Heart right ventricle (tissue), 16 donors: ENCODE data around the gene GPR15LG. TPM values are rescaled to one million over a fixed set of nuclear protein-coding genes. Genes with fewer than 3 reads are reported as not detected.

Experiments
- ATAC-seq, 8 donors: fragments of 200-7000 bp; cut with Tn5 transposase; one replicate each; pipeline ENCODE4 v1.9.1; 2020; ENCODE audit warnings: mild to moderate bottlenecking in 8 of 8, moderate library complexity in 8 of 8, moderate number of reproducible peaks in 1 of 8
- DNase-seq, 2 donors: peaks; one replicate each; pipeline ENCODE4 v3.0.0-alpha.2; 2020
- H3K27ac ChIP-seq, 10 donors: fragments of 200-600 bp; sonication (generic) in 2 of 10; one replicate each; pipeline versions ENCODE4 v1.5.0 to v1.8.0; 2020 to 2022; ENCODE audit warnings: mild to moderate bottlenecking in 3 of 10
- H3K27me3 ChIP-seq, 7 donors: fragments of 200-600 bp; one replicate each; pipeline ENCODE4 v1.8.0; 2021 to 2022; ENCODE audit warnings: mild to moderate bottlenecking in 2 of 7
- H3K36me3 ChIP-seq, 9 donors: fragments of 200-600 bp; sonication (generic) in 1 of 9; one replicate each; pipeline versions ENCODE4 v1.5.0 to v1.8.0; 2020 to 2022; ENCODE audit warnings: mild to moderate bottlenecking in 2 of 9
- H3K4me1 ChIP-seq, 9 donors: fragments of 200-600 bp; sonication (generic) in 1 of 9; one replicate each; pipeline versions ENCODE4 v1.5.0 to v1.8.0; 2020 to 2022; ENCODE audit warnings: mild to moderate bottlenecking in 4 of 9
- H3K4me3 ChIP-seq, 10 donors: fragments of 200-600 bp; sonication (generic) in 2 of 10; one replicate each; pipeline versions ENCODE4 v1.5.0 to v1.8.0; 2020 to 2022; ENCODE audit warnings: mild to moderate bottlenecking in 7 of 10, moderate library complexity in 2 of 10
- H3K9me3 ChIP-seq, 11 donors: fragments of 200-600 bp in 10 of 11; sonication (generic) in 2 of 11; one replicate each; pipeline versions ENCODE4 v1.5.0 to v1.8.0; 2013 to 2022; ENCODE audit warnings: mild to moderate bottlenecking in 2 of 11, control low read depth in 1 of 11, moderate library complexity in 1 of 11
- CTCF ChIP-seq, 9 donors: fragments of 200-600 bp; sonication (generic) in 2 of 9; IDR thresholded peaks; one replicate each; pipeline versions ENCODE4 v1.5.0 to v1.8.0; 2021 to 2022; ENCODE audit warnings: antibody characterized with exemption in 9 of 9, mild to moderate bottlenecking in 5 of 9, moderate library complexity in 1 of 9
- WGBS, 2 donors: extraction: QIAGEN DNeasy Blood & Tissue Kit; methylation state at CpG; one replicate each; pipeline ENCODE4 v1.1.7; 2013; ENCODE audit warnings: inconsistent platforms in 1 of 2; 5-methylcytosine and 5-hydroxymethylcytosine counted together
- intact Hi-C, 10 donors: fragments of 100-400 bp; cut with DNase I; formaldehyde crosslinking; loops; one replicate each; pipeline versions ENCODE4 v1.11.1 to v1.14.2; 2022
- polyA plus RNA-seq, 2 donors: library from polyadenylated mRNA; stranded (reverse); fragments of 200-250 nt; gene quantifications; one replicate each; pipeline ENCODE4 v1.2.3, GENCODE V29; 2013
- total RNA-seq, 10 donors: library from RNA; stranded (reverse); fragmentation: NEBNext Ultra II Directional in 3 of 10; extraction: Animal tissue kit (Norgen Biotek cat#: 25700) in 3 of 10; gene quantifications; one replicate each; pipeline versions ENCODE4 v1.2.1 to v1.2.4, GENCODE V29; 2021 to 2023
- donor health status: Arrhythmogenic right ventricular cardiomyopathy.
- donor health status: ischemic (EF 13 %, LVEDD 7.1; RV severe dilation, severe dysfunction).
- donor health status: healthy with polysubstance abuse.
- donor health status: DM: no; HTN: yes; CAD: no.
- donor health status: DM: no; HTN: no; CAD: no.
- donor health status: ischemic (EF 25% LVEDD 6.9; RV normal size, moderate dysfunction).
- donor health status: ischemic (EF 25% LVEDD 5.7; RV mildly dilated, moderate dysfunction).
- donor health status: healthy.
- donor health status: DM: yes; HTN: yes; CAD: no.
- donor health status: Ischemic cardiomyopathy.
- donor health status: ischemic (EF 35%, LVEDD 5.7; RV mildly dilated, moderate dysfunction).
- donor health status: nonischemic (EF 11% LVEDD 7.7; RV severe dilation, severe dysfunction).
- donor health status: DM: yes; HTN: yes; CAD: no.
- donor health status: PGD.
- donor health status: ischemic (EF 29% LVEDD 5.4; RV normal size, mild dysfunction).
- donor health status: nonischemic (EF 23%, LVEDD 6.1; RV moderate dilation, normal function).

GPR15LG gene
- total and polyA plus RNA-seq, 12 donors = not detected

- intact Hi-C loops = no loop called here
These were observed 20.9 kb downstream of the GPR15LG start, which contains the start of gene CDHR1 for GRCh38 chr10:84194424-84195043. Gene CDHR1, plus strand, starts transcription at chr10:84194537. Its CDS starts 224 bp downstream, at chr10:84194761.

GRCh38 chr10:84195044-84195830 is 21.6 kb downstream of the GPR15LG start:
- ATAC-seq (peak in 1 of 8 donors; percentile 6), DNase-seq (no peak)
- intact Hi-C loops = no loop called here
- TF ChIP-seq CTCF (IDR thresholded peaks at IDR 0.05) = no peak
- WGBS, 2 donors = 18 to 20% methylated on average over 43 of the region's 43 CpGs
- no peaks in the 10 kb centered on the region for H3K9me3 ChIP-seq
- peaks cover 10 to 57% (median 45%) of the 10 kb centered on the region in 7 donors for H3K27me3 ChIP-seq
- H3K4me1 ChIP-seq = peaks cover 4 to 28% (median 12%) of the 10 kb centered on the region in 9 donors
- peak overlapping the region; percentile 32 to 61 (median 50) for H3K4me3 ChIP-seq
- H3K36me3 ChIP-seq = no peaks in the 10 kb centered on the region
- no peak overlapping the region for H3K27ac ChIP-seq

More at GRCh38 chr10:84194424-84195043, 20.9 kb downstream of the GPR15LG start, which contains the start of gene CDHR1:
- H3K27ac ChIP-seq = no peak within 1 kb of the TSS
- 0 to 1% methylated on average over 50 to 61 of the region's 61 CpGs for WGBS, 2 donors
- peak within 1 kb of the TSS; percentile 32 to 61 (median 50) for H3K4me3 ChIP-seq
- no peaks in the 10 kb centered on the region for H3K36me3 ChIP-seq
- H3K9me3 ChIP-seq = no peaks in the 10 kb centered on the region
- peak; percentile 17 to 48 for DNase-seq
- peaks cover 4 to 28% (median 12%) of the 10 kb centered on the region in 9 donors for H3K4me1 ChIP-seq
- ATAC-seq = peak; percentile 29 to 66 (median 47)
- TF ChIP-seq CTCF (IDR thresholded peaks at IDR 0.05) = no peak
- H3K27me3 ChIP-seq = peaks cover 10 to 58% (median 45%) of the 10 kb centered on the region in 7 donors

DNA sequence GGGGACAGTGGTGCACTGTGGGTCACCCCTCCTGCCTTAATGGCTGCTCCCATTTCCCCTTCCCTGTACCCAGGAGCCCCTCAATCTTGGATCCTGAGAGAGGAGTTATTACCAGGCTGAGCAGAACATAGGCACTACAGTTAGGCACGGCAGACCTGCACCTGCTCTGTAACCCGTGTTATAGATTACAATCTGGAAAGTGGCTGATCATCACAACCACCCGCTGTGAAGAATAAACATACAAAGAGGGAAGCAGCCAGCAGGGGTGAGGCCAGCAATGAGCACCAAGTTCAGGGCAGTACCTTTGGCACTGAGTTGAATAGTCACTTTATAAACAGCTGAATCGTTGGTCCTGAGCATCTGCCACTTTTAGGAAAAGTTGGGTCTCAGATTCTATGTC is 22.5 kb downstream of the GPR15LG start:
- ATAC-seq = no peak
- H3K4me1 ChIP-seq = peaks cover 4 to 28% (median 12%) of the 10 kb centered on the region in 9 donors
- H3K4me3 ChIP-seq = no peak overlapping the region
- DNase-seq = no peak
- peaks cover 10 to 52% (median 44%) of the 10 kb centered on the region in 7 donors for H3K27me3 ChIP-seq
- no peaks in the 10 kb centered on the region for H3K36me3 ChIP-seq
- no peak for TF ChIP-seq CTCF (IDR thresholded peaks at IDR 0.05)
- intact Hi-C loops = no loop called here
- no peaks in the 10 kb centered on the region for H3K9me3 ChIP-seq
- H3K27ac ChIP-seq = no peak overlapping the region
- WGBS, 2 donors = 32 to 37% methylated on average over 4 of the region's 4 CpGs

DNA sequence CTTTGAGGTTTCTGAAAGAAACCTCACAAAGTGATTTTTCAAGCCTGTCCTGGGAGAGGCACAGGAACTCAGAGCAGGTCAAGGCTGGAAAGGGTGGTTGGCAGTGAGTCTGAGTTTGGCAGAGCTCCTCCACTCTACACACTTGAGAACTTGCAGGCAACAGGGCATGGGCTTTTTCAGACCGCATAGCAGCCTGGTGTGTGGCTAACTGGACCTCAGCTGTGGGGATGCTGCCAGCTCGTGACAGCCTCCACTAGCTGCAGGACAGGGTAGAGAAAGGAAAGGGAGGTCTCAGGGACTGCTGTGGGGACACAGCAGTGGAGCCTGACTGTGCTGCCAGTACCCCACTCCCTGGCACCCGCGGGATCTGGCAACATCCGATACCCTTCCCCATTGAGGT is 23.3 kb downstream of the GPR15LG start:
- Histone ChIP-seq H3K4me1 (peaks cover 4 to 28% (median 12%) of the 10 kb centered on the region in 9 donors), H3K4me3 (no peak overlapping the region), H3K9me3 (no peaks in the 10 kb centered on the region), H3K27ac (no peak overlapping the region), H3K36me3 (no peaks in the 10 kb centered on the region), H3K27me3 (peaks cover 10 to 44% (median 40%) of the 10 kb centered on the region in 7 donors)
- ATAC-seq (peak; percentile 59 to 91 (median 82)), DNase-seq (peak; percentile 49 to 68)
- TF ChIP-seq CTCF (IDR thresholded peaks at IDR 0.05) = no peak
- intact Hi-C loops = no loop called here
- 50 to 54% methylated on average over 5 of the region's 5 CpGs for WGBS, 2 donors
